MM.1S (cell line): ENCODE data around the gene GJC1.

Experiments used
- CTCF ChIP-seq: fragments of 300-600 bp; sonication (generic); IDR thresholded peaks from 2 replicates; pipeline ENCODE4 v1.5.1; 2016; ENCODE audit warnings: antibody characterized with exemption, low read length, mixed read lengths
- EZH2phosphoT487 ChIP-seq: fragments of 300-600 bp; sonication (generic); IDR thresholded peaks from 2 replicates; pipeline ENCODE4 v1.6.1; 2018; ENCODE audit warnings: antibody characterized with exemption, low read length

GRCh38 chr17:44854192-44854591, 24.1 kb upstream of the GJC1 start:
- TF ChIP-seq CTCF (no peak), EZH2phosphoT487 (no peak)
